Measurements from ENCODE around the gene SMCO3.

DNA sequence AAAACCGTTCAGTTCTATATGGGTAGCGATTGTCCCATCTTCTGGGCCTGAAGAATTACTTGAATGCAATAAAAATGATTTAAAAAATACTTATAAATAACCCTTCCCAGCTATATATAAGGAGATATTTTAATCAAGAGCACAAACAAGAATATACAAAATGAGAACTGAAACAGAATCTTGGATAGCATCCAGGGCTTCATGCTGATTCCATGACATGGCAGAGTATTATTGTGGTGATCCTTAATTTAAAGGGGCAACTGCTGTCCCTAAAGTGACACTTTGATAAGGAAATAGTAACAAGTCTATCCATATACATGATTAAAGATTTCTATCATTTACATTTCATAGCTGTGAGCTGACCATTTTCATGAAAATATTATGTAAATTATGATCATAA, 29.5 kb downstream of the SMCO3 start:
- TF ChIP-seq ZNF561 (tag by site-specific recombination; IDR thresholded peaks at IDR 0.05; ENCODE audit: borderline replicate concordance) (no peak), ZBTB8A (tag by site-specific recombination; IDR thresholded peaks at IDR 0.05) (no peak), ZNF324 (tag by site-specific recombination; IDR thresholded peaks at IDR 0.05) (no peak), ZNF23 (tag by site-specific recombination; IDR thresholded peaks at IDR 0.05; ENCODE audit: borderline replicate concordance) (no peak), ZNF248 (tag by site-specific recombination; IDR thresholded peaks at IDR 0.05) (no peak)
- TF ChIP-seq, protein P1, sequence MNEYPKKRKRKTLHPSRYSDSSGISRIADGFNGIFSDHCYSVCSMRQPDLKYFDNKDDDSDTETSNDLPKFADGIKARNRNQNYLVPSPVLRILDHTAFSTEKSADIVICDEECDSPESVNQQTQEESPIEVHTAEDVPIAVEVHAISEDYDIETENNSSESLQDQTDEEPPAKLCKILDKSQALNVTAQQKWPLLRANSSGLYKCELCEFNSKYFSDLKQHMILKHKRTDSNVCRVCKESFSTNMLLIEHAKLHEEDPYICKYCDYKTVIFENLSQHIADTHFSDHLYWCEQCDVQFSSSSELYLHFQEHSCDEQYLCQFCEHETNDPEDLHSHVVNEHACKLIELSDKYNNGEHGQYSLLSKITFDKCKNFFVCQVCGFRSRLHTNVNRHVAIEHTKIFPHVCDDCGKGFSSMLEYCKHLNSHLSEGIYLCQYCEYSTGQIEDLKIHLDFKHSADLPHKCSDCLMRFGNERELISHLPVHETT (tag by site-specific recombination; IDR thresholded peaks at IDR 0.05), result no peak
- TF ChIP-seq, protein P2, sequence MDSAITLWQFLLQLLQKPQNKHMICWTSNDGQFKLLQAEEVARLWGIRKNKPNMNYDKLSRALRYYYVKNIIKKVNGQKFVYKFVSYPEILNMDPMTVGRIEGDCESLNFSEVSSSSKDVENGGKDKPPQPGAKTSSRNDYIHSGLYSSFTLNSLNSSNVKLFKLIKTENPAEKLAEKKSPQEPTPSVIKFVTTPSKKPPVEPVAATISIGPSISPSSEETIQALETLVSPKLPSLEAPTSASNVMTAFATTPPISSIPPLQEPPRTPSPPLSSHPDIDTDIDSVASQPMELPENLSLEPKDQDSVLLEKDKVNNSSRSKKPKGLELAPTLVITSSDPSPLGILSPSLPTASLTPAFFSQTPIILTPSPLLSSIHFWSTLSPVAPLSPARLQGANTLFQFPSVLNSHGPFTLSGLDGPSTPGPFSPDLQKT (IDR thresholded peaks at IDR 0.05; ENCODE audit: borderline replicate concordance, low read depth, low read length), result no peak
- TF ChIP-seq, protein P3, sequence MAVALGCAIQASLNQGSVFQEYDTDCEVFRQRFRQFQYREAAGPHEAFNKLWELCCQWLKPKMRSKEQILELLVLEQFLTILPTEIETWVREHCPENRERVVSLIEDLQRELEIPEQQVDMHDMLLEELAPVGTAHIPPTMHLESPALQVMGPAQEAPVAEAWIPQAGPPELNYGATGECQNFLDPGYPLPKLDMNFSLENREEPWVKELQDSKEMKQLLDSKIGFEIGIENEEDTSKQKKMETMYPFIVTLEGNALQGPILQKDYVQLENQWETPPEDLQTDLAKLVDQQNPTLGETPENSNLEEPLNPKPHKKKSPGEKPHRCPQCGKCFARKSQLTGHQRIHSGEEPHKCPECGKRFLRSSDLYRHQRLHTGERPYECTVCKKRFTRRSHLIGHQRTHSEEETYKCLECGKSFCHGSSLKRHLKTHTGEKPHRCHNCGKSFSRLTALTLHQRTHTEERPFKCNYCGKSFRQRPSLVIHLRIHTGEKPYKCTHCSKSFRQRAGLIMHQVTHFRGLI (tag by site-specific recombination; IDR thresholded peaks at IDR 0.05), result no peak

Measured in HEK293 (cell line).